Stromal cell of bone marrow (primary cell): ENCODE results near the gene RASAL2.
A peak's percentile ranks its signal among the peaks of the same experiment; 100 is the strongest.
"Not testable (repeated sequence)": the region's sequence is repeated elsewhere in the genome, so short reads cannot be mapped to it uniquely, and the experiment has no call there.

Experiments used
- DNase-seq: peaks from one replicate; pipeline ENCODE4 v3.0.0-alpha.2; 2012; ENCODE audit warnings: low read depth

RASAL2 gene

GRCh38 chr1:178119628-178120027, 25.7 kb downstream of the RASAL2 start:
- no peak for DNase-seq

GRCh38 chr1:178120088-178120487, 26.2 kb downstream of the RASAL2 start:
- no peak for DNase-seq

- DNase-seq = not testable (repeated sequence)
These were observed 26.7 kb downstream of the RASAL2 start for GRCh38 chr1:178120520-178121052.

- DNase-seq = no peak
These were observed 28.0 kb downstream of the RASAL2 start for GRCh38 chr1:178121883-178122282.

GRCh38 chr1:178122283-178122682, 28.4 kb downstream of the RASAL2 start:
- DNase-seq = no peak

GRCh38 chr1:178124115-178124514, 30.2 kb downstream of the RASAL2 start:
- no peak for DNase-seq

GRCh38 chr1:178126261-178126660, 32.4 kb downstream of the RASAL2 start:
- DNase-seq = no peak

- peak; percentile 95 for DNase-seq
These were observed 32.9 kb downstream of the RASAL2 start for GRCh38 chr1:178126741-178127185.

GRCh38 chr1:178127482-178128191, 33.7 kb downstream of the RASAL2 start:
- DNase-seq = no peak

- DNase-seq = no peak
These were observed 39.5 kb downstream of the RASAL2 start for GRCh38 chr1:178133239-178133989.

- DNase-seq = peak; percentile 95
These were observed 40.2 kb downstream of the RASAL2 start for GRCh38 chr1:178134061-178134460.

GRCh38 chr1:178137238-178137637, 43.3 kb downstream of the RASAL2 start:
- peak; percentile 37 for DNase-seq

GRCh38 chr1:178142806-178143205, 48.9 kb downstream of the RASAL2 start:
- no peak for DNase-seq

GRCh38 chr1:178143730-178144690, 50.1 kb downstream of the RASAL2 start:
- DNase-seq = peak; percentile 51

GRCh38 chr1:178145605-178146004, 51.7 kb downstream of the RASAL2 start:
- DNase-seq = no peak

GRCh38 chr1:178146436-178146835, 52.5 kb downstream of the RASAL2 start:
- no peak for DNase-seq

- no peak for DNase-seq
These were observed 56.7 kb downstream of the RASAL2 start for GRCh38 chr1:178150610-178151009.

GRCh38 chr1:178151831-178152230, 57.9 kb downstream of the RASAL2 start:
- no peak for DNase-seq

GRCh38 chr1:178155481-178156255, 61.8 kb downstream of the RASAL2 start:
- no peak for DNase-seq

GRCh38 chr1:178160736-178161475, 67.0 kb downstream of the RASAL2 start:
- DNase-seq = no peak
